NCI-H1417 treated with DMSO at 0.1 percent for 48 hours (cell line): ENCODE results near the gene P2RY8.
"Not testable (repeated sequence)": the region's sequence is repeated elsewhere in the genome, so short reads cannot be mapped to it uniquely, and the experiment has no call there.

Source experiments
- DNase-seq: peaks from one replicate; lab custom pipeline; 2025; lab: John Stamatoyannopoulos, UW

P2RY8 gene

DNA sequence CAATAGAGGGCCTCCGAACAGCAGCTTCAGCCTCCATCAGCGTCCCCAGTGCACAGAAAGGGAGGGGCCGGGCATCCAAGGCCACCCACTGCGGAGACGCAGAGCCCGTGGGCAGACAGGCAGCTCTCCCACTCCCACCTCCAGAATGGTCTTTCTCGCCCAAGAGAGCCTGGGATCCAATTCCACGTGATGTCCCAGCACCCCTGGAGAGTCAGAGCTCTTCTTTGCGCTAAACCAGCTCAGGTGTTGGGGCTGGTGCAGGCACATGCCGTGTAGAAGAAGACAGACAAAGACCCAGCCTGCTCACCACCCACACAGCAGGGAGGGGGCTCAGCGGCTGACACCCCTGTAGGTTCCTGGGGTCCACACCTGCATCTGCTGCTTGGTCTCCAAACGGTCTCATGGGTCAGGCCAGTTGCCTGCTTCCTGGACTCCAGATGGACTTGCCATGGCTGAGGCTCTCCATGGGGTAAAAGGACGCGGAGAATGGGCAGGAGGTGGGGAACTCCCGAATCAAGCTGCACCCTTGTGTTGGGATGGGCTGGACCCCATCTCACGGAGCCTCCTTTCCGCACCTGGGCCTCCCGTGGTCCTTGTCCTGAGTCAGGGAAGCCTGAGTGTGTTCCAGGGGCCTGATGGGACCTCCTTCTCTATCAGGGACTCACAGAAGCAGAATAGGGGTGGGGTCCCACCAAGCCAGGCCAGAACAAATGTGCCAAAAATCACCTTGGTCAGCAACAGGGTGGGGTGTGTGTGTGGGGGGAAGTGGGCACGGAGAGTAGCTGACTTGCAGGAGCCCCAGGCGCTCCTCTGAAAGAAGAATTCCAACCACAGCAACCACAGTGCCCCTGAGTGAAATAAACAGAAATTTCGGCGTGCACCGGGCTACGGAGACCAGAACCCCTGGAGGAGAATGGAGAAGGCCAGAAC lies 72.7 kb downstream of the P2RY8 start:
- DNase-seq, result no peak

- no peak for DNase-seq
Observed at GRCh38 chrX:1463581-1463980, 73.4 kb downstream of the P2RY8 start.

- no peak for DNase-seq
Observed at GRCh38 chrX:1462596-1463251, 74.3 kb downstream of the P2RY8 start.

- DNase-seq, result no peak
Observed at GRCh38 chrX:1462110-1462509, 74.9 kb downstream of the P2RY8 start.

DNA sequence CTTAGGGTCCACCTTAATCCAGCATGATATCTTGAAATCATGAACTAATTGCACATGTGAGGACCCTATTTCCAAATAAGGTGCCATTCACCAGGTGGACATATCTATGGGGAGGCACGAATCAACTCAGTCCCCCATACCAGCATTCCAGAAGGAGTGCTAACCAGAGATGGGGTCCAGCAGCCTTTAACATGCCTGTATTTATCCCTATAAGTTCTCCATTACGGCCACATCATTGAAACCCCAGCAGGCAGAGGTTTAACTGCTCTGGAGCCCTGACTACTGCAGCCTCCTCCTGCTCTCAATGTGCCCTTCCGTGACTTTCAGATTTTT lies 81.1 kb downstream of the P2RY8 start:
- DNase-seq, result no peak

DNA sequence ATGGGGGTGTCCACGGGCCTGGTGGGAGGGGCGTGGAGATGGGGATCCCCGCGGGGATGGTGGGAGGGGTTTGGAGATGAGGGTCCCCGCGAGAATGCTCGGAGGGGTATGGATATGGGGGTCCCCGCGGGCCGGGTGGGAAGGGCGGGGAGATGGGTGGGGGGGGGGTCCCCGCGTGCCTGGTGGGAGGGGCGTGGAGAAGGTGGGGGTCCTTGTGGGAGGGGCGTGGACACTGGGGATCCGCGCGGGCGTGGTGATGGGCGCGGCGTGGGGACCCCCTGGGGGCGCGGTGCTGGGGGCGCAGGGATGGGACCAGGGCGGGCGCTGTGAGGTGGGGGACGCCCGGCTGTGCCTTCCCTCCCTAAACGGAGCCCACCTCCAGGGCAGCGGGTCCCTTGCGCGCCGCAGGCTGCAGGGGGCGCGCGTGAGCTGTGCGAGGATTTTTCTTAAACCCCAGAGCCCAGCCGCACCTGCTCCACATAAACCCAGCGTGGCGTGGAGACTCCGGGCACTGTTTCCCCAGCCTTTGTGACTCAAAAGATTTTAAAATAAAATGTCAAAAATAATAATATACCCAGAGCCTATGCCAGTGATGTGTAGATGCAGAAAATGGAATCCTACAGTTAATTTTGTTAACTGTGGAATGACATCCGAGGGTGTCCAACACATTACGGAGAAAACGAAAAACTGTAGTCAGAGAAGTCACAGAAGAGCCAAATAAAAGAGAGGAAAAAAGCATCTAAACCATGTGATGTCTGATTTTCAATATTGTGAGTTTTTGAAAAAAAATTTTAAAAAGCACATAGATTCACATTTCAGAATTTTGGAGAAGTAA lies 82.8 kb downstream of the P2RY8 start:
- no peak for DNase-seq

GRCh38 chrX:1453395-1453783 lies 83.6 kb downstream of the P2RY8 start:
- no peak for DNase-seq

DNA sequence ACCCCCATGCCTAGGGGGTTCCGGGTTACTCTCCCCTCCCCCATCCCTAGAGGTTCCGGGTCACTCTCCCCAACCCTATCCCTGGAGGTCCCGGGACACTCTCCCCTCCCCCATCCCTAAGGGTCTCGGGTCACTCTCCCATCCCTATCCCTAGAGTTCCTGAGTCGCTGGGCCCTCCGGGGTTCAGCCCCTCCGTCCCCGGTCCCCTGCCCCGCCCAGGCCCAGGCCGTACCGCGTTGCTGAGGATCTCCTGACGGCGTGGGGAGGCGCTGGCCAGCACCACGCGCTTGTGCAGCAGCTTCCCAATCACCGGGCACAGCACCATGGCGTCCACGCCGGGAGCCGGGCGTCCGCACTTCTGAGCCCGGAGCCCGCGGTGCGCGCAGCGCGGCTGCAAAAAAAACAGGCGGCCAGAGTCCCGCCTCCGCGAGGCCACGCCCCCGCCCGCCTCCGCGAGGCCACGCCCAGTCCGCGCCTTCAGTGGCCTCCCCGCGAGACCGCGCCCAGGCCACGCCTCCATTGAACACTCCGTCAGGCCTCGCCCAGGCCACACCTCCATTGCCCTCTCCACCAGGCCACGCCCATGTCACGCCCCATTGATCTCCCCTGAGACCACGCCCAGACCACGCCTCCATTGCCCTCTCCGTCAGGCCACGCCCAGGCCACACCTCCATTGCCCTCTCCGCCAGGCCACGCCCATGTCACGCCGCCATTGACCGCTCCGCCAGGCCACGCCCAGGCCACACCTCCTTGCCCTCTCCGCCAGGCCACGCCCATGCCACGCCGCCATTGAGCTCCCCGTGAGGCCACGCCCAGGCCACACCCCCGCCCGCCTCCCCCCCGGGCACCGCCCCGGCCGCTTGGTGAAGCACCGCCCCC lies 84.2 kb downstream of the P2RY8 start, which contains the start of gene ASMTL:
Gene ASMTL (minus strand): TSS at position 394 of the 879 bp plus-strand sequence. CDS start 69 bp downstream, at position 325.
- no peak for DNase-seq

- no peak for DNase-seq
Observed at GRCh38 chrX:1451661-1452515, 85.1 kb downstream of the P2RY8 start.

- no peak for DNase-seq
Observed at GRCh38 chrX:1451251-1451660, 85.7 kb downstream of the P2RY8 start.

DNA sequence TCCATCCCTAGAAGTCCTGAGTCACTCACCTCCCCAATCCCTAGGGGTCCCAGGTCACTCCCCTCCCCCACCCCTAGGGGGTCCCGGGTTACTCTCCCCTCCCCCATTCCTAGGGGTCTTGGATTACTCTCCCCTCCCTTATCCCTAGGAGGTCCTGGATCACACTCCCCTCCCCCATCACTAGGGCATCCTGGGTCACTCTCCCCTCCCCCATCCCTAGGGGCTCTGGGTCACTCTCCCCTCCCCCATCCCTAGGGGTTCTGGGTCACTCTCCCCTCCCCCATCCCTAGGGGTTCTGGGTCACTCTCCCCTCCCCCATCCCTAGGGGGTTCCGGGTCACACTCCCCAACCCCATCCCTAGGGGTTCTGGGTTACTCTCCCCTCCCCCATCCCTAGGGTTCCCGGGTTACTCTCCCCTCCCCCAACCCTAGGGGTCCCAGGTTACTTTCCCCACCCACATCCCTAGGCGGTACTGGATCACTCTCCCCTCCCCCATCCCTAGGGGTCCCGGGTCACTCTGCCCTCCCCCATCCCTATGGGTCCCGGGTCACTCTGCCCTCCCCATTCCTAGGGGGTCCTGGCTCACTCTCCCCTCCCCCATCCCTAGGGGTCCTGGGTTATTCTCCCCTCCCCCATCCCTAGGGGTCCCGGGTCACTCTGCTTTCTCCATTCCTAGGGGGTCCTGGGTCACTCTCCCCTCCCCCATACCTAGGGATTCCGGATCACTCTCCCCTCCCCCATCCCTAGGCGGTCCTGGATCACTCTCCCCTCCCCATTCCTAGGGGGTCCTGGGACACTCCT lies 86.4 kb downstream of the P2RY8 start:
- no peak for DNase-seq

DNA sequence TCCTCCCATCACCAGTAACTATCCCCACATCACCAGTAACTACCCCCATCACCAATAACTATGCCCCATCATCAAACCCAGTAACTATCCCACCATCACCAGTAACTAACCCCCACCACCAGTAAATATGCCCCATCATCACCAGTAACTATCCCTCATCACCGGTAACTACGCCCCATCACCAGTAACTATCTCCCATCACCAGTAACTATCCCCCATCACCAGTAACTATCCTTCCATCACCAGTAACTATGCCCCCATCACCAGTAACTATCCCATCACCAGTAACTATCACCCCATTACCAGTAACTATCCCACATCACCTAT lies 87.2 kb downstream of the P2RY8 start:
- DNase-seq, result no peak

GRCh38 chrX:1449036-1449822 lies 87.8 kb downstream of the P2RY8 start:
- DNase-seq, result no peak

GRCh38 chrX:1448573-1449001 lies 88.4 kb downstream of the P2RY8 start:
- DNase-seq, result not testable (repeated sequence)

- not testable (repeated sequence) for DNase-seq
Observed at GRCh38 chrX:1447969-1448572, 88.9 kb downstream of the P2RY8 start.

DNA sequence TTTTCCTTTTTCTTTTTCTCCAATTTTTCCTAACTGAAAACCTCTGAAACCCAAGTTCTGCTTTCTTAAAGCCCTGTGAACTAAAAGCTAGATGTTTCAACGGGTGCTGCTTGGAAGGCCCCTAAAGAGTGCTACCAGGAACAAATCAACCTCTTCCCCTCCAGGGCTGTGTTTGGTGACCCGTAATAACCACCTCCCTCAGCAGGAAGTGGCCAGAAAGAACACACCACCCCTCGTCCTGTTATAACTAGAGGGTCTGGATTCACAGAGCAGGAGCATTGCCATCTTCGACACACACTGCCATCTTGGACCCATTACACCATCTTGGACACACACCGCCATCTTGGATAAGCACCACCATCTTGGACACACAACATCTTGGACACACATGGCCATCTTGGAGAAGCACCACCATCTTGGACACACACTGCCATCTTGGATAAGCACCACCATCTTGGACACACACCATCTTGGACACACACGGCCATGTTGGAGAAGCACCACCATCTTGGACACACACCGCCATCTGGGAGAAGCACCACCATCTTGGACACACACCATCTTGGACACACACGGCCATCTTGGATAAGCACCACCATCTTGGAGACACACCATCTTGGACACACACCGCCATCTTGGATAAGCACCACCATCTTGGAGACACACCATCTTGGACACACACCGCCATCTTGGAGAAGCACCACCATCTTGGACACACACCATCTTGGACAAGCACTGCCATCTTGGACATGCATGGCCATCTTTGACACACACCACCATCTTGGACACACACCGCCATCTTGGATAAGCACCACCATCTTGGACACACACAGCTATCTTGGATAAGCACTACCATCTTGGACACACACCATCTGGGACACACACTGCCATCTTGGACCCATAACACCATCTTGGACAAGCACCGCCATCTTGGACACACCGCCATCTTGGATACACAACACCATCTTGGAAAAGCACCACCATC lies 89.7 kb downstream of the P2RY8 start:
- DNase-seq, result not testable (repeated sequence)
